Mucosa of rectum (tissue), 2 donors: ENCODE measurements around the gene EIF2B4.

ENCODE experiments used
- H3K27ac ChIP-seq, 2 donors: one replicate each; pipeline ENCODE4 v1.7.0; 2013; ENCODE audit warnings: inconsistent platforms in 2 of 2, low read depth in 2 of 2, low read length in 2 of 2
- H3K27me3 ChIP-seq, 2 donors: one replicate each; pipeline ENCODE4 v1.7.0; 2013; ENCODE audit warnings: low read length in 2 of 2; ENCODE audit not compliant: control insufficient read depth in 2 of 2, insufficient read depth in 2 of 2
- H3K36me3 ChIP-seq, 2 donors: one replicate each; pipeline ENCODE4 v1.7.0; 2013; ENCODE audit warnings: low read length in 2 of 2; ENCODE audit not compliant: control insufficient read depth in 2 of 2, insufficient read depth in 2 of 2
- H3K4me1 ChIP-seq, 2 donors: one replicate each; pipeline ENCODE4 v1.7.0; 2013; ENCODE audit warnings: low read length in 2 of 2, mild to moderate bottlenecking in 1 of 2; ENCODE audit not compliant: control insufficient read depth in 2 of 2, insufficient read depth in 2 of 2
- H3K4me3 ChIP-seq, 2 donors: one replicate each; pipeline ENCODE4 v1.7.0; 2013; ENCODE audit warnings: low read length in 2 of 2
- H3K9ac ChIP-seq, 2 donors: one replicate each; pipeline ENCODE4 v1.7.0; 2013; ENCODE audit warnings: low read length in 2 of 2, low read depth in 1 of 2, mild to moderate bottlenecking in 1 of 2
- H3K9me3 ChIP-seq, 2 donors: one replicate each; pipeline ENCODE4 v1.7.0; 2013; ENCODE audit warnings: low read length in 2 of 2; ENCODE audit not compliant: control insufficient read depth in 2 of 2
- donor health status: healthy.
- donor health status: Normal muscosa, but diverticular disease.

The EIF2B4 gene

GRCh38 chr2:27370026-27370815 is at the start of gene EIF2B4, which contains the start of gene SNX17:
Gene EIF2B4, minus strand, starts transcription at chr2:27370338. Its CDS starts 24 bp downstream, at chr2:27370314.
Gene SNX17, plus strand, starts transcription at chr2:27370616. Its CDS starts 128 bp downstream, at chr2:27370744.
- H3K27me3 ChIP-seq, result no peaks in the 10 kb centered on the region
- peak within 1 kb of the TSS; percentile 91 to 93 for H3K27ac ChIP-seq
- peak within 1 kb of the TSS; percentile 94 to 96 for H3K4me3 ChIP-seq
- peaks cover 53 to 54% of the 10 kb centered on the region in 2 donors for H3K36me3 ChIP-seq
- H3K9me3 ChIP-seq, result no peaks in the 10 kb centered on the region
- H3K9ac ChIP-seq, result peak within 1 kb of the TSS; percentile 97
- peaks cover 29 to 31% of the 10 kb centered on the region in 2 donors for H3K4me1 ChIP-seq

GRCh38 chr2:27416151-27416550 is 46.0 kb upstream of the EIF2B4 start:
- Histone ChIP-seq H3K4me3 (no peak overlapping the region), H3K27ac (no peak overlapping the region), H3K27me3 (no peaks in the 10 kb centered on the region), H3K9me3 (no peaks in the 10 kb centered on the region), H3K9ac (no peak overlapping the region), H3K36me3 (no peaks in the 10 kb centered on the region), H3K4me1 (no peaks in the 10 kb centered on the region)

GRCh38 chr2:27412419-27413152 is 42.4 kb upstream of the EIF2B4 start:
- H3K27ac ChIP-seq, result no peak overlapping the region
- peaks cover 0 to under 1% of the 10 kb centered on the region in 2 donors for H3K36me3 ChIP-seq
- no peak overlapping the region for H3K9ac ChIP-seq
- no peaks in the 10 kb centered on the region for H3K9me3 ChIP-seq
- no peak overlapping the region for H3K4me3 ChIP-seq
- H3K27me3 ChIP-seq, result no peaks in the 10 kb centered on the region
- peaks cover 4 to 5% of the 10 kb centered on the region in 2 donors for H3K4me1 ChIP-seq

- peak within 1 kb of the TSS; percentile 83 to 86 for H3K27ac ChIP-seq
- H3K4me3 ChIP-seq, result peak within 1 kb of the TSS; percentile 87 to 88
- peak within 1 kb of the TSS; percentile 86 to 88 for H3K9ac ChIP-seq
- H3K36me3 ChIP-seq, result peaks cover 0 to 7% of the 10 kb centered on the region in 2 donors
- H3K27me3 ChIP-seq, result no peaks in the 10 kb centered on the region
- H3K4me1 ChIP-seq, result peaks cover 4 to 5% of the 10 kb centered on the region in 2 donors
- H3K9me3 ChIP-seq, result no peaks in the 10 kb centered on the region
Measured at GRCh38 chr2:27409321-27410073, 39.4 kb upstream of the EIF2B4 start, which contains the start of gene PPM1G. Gene PPM1G, minus strand, starts transcription at chr2:27409591. Its CDS starts 169 bp downstream, at chr2:27409422.

GRCh38 chr2:27408601-27409320 is 38.6 kb upstream of the EIF2B4 start:
- H3K36me3 ChIP-seq, result peaks cover 0 to 7% of the 10 kb centered on the region in 2 donors
- H3K4me1 ChIP-seq, result peaks cover 4 to 5% of the 10 kb centered on the region in 2 donors
- H3K9ac ChIP-seq, result peak overlapping the region; percentile 86 to 88
- peak overlapping the region; percentile 87 to 88 for H3K4me3 ChIP-seq
- H3K27me3 ChIP-seq, result no peaks in the 10 kb centered on the region
- peak overlapping the region; percentile 71 to 86 for H3K27ac ChIP-seq
- H3K9me3 ChIP-seq, result no peaks in the 10 kb centered on the region

- H3K36me3 ChIP-seq, result peaks cover 0 to 7% of the 10 kb centered on the region in 2 donors
- H3K27me3 ChIP-seq, result no peaks in the 10 kb centered on the region
- no peaks in the 10 kb centered on the region for H3K9me3 ChIP-seq
- peak overlapping the region; percentile 18 to 88 for H3K9ac ChIP-seq
- H3K4me3 ChIP-seq, result peak overlapping the region; percentile 87 to 88
- no peak overlapping the region for H3K27ac ChIP-seq
- H3K4me1 ChIP-seq, result peaks cover 4 to 5% of the 10 kb centered on the region in 2 donors
Measured at GRCh38 chr2:27407798-27408491, 37.8 kb upstream of the EIF2B4 start.

- no peak overlapping the region for H3K27ac ChIP-seq
- H3K4me1 ChIP-seq, result no peaks in the 10 kb centered on the region
- H3K9me3 ChIP-seq, result no peaks in the 10 kb centered on the region
- no peak overlapping the region for H3K4me3 ChIP-seq
- H3K9ac ChIP-seq, result no peak overlapping the region
- H3K36me3 ChIP-seq, result peaks cover 0 to 6% of the 10 kb centered on the region in 2 donors
- H3K27me3 ChIP-seq, result no peaks in the 10 kb centered on the region
Measured at GRCh38 chr2:27400348-27401135, 30.4 kb upstream of the EIF2B4 start.

GRCh38 chr2:27398962-27399361 is 28.8 kb upstream of the EIF2B4 start:
- Histone ChIP-seq H3K9ac (no peak overlapping the region), H3K9me3 (no peaks in the 10 kb centered on the region), H3K4me1 (no peaks in the 10 kb centered on the region), H3K36me3 (peaks cover 0 to 2% of the 10 kb centered on the region in 2 donors), H3K27ac (no peak overlapping the region), H3K4me3 (no peak overlapping the region), H3K27me3 (no peaks in the 10 kb centered on the region)
